Transverse colon (tissue), 4 donors: Measurements from ENCODE around the gene MAN1C1. TPM values are rescaled to one million over a fixed set of nuclear protein-coding genes. Genes with fewer than 3 reads are reported as not detected.

ENCODE experiments used
- DNase-seq: peaks from one replicate; pipeline ENCODE4 v3.0.0-alpha.2; 2019
- H3K27ac ChIP-seq, 4 donors: fragments of 200-600 bp; sonication (generic); 2 replicates each; pipeline ENCODE4 v1.5.1; 2016 to 2018; ENCODE audit warnings: inconsistent platforms in 4 of 4
- H3K27me3 ChIP-seq: fragments of 200-600 bp; sonication (generic); 2 replicates; pipeline ENCODE4 v1.5.1; 2017; ENCODE audit warnings: inconsistent platforms
- H3K36me3 ChIP-seq, 4 donors: fragments of 200-600 bp; sonication (generic); 2 replicates each; pipeline ENCODE4 v1.5.1; 2017 to 2019; ENCODE audit warnings: inconsistent platforms in 4 of 4
- H3K4me1 ChIP-seq, 4 donors: fragments of 200-600 bp; sonication (generic); 2 replicates each; pipeline ENCODE4 v1.5.1; 2017 to 2020; ENCODE audit warnings: inconsistent platforms in 4 of 4
- H3K4me3 ChIP-seq, 4 donors: fragments of 200-600 bp; sonication (generic); 1 replicate in 1 of 4; 2 replicates in 3 of 4; pipeline versions ENCODE4 v1.5.1 to v1.6.1; 2017 to 2019; ENCODE audit warnings: inconsistent platforms in 4 of 4
- H3K9me3 ChIP-seq, 2 donors: fragments of 200-600 bp; sonication (generic); 2 replicates each; pipeline ENCODE4 v1.5.1; 2017 to 2019; ENCODE audit warnings: inconsistent platforms in 2 of 2
- EP300 ChIP-seq: sonication (generic); formaldehyde crosslinking; IDR thresholded peaks from one replicate; pipeline ENCODE4 v1.6.1; 2017; ENCODE audit warnings: antibody characterized with exemption, low read depth
- POLR2A ChIP-seq: fragments of 450-650 bp; IDR thresholded peaks from one replicate; pipeline ENCODE4 v1.6.1; 2016; ENCODE audit warnings: antibody characterized with exemption, mild to moderate bottlenecking, moderate library complexity
- POLR2AphosphoS5 ChIP-seq, 3 donors: sonication (generic); formaldehyde crosslinking; IDR thresholded peaks; one replicate each; pipeline ENCODE4 v1.6.1; 2016; ENCODE audit warnings: antibody characterized with exemption in 3 of 3
- WGBS, 2 donors: methylation state at CpG; one replicate each; pipeline ENCODE4 v1.1.5; 2018; ENCODE audit warnings: low coverage in 1 of 2; 5-methylcytosine and 5-hydroxymethylcytosine counted together
- in situ Hi-C, 4 donors: fragments of 200-750 bp; cut with MboI; loops; one replicate each; pipeline versions ENCODE4 v1.15.0 to v1.15.1; 2017; ENCODE audit warnings: low sequenced_read_pairs in 3 of 4, low pct_ligation_motif_present in 1 of 4, low pct_unique_long_range_greater_than_20kb in 1 of 4
- intact Hi-C: fragments of 100-400 bp; cut with DNase I; formaldehyde crosslinking; loops from one replicate; pipeline ENCODE4 v1.15.1; 2023; ENCODE audit warnings: low total_unique reads
- total RNA-seq, 4 donors: library from RNA; depleted of rRNA; stranded (reverse); fragments of >200 nt; gene quantifications; one replicate each; pipeline ENCODE4 v1.1.0, GENCODE V29; 2016
- TF ChIP-seq, protein P1 (sequence below), 5 experiments: fragments of 200-600 bp in 3 of 5; fragments of 450-650 bp in 2 of 5; sonication (generic) in 3 of 5; IDR thresholded peaks; 1 replicate in 2 of 5; 2 replicates in 3 of 5; pipeline ENCODE4 v1.5.1; 2016 to 2017; ENCODE audit warnings: antibody characterized with exemption in 5 of 5, inconsistent platforms in 3 of 5, mild to moderate bottlenecking in 2 of 5, moderate library complexity in 1 of 5

MAN1C1 gene
- total RNA-seq, 4 donors from 2014 or later = 2.4 to 6.8 (median 4.3) TPM

DNA sequence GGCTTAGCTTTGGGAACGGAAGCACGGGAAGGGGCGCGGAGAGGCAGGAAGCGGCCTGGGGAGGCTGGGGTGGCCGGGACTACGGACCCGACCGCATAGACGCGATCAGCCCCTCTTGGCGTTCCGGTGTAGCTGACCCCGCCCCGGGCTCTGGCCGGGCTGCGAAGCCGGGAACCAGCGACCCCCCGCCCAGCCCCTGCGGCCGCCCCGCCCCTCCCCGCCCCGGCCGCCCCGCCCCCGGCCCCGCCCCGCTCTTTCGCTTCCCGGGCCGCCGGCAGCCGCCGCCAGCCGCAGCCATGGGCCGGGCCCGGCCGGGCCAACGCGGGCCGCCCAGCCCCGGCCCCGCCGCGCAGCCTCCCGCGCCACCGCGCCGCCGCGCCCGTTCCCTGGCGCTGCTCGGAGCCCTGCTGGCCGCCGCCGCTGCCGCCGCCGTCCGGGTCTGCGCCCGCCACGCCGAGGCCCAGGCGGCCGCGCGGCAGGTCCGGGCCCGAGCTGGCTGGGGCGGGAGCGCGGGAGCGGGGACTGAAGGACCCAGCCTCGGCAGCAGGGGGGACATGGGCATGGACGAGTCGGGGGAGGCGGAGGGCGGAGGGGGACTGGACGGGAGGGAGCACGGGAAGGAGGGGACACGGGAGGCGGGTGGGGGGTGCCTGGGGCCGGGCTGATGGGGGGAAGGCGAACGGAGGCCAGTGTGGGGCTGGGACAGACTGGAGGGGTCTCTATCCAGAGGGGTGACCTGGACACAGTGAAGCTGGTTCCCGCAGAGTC lies 183.5 kb downstream of the MAN1C1 start, which contains the start of gene SELENON:
SELENON (plus strand) TSS at position 259 of the 768 bp plus-strand sequence; CDS start at position 297, 38 bp downstream.
- H3K4me3 ChIP-seq = peak within 1 kb of the TSS; percentile 50 to 70 (median 57)
- peak in 1 of 3 donors; percentile 13 for TF ChIP-seq POLR2AphosphoS5 (IDR thresholded peaks at IDR 0.05)
- TF ChIP-seq EP300 = no peak
- H3K27me3 ChIP-seq = no peaks in the 10 kb centered on the region
- DNase-seq = peak; percentile 59
- in situ Hi-C loops (loop anchor here (5.0 to 25.0 kb wide), 3 partner anchors 185 to 188 kb away; partner anchors contain the start of gene MAN1C1 (in 3 of the 4)), intact Hi-C loops (loop anchor here (5.0 kb wide), 2 partner anchors 188 to 197 kb away; partner anchors contain the start of gene PAFAH2)
- H3K4me1 ChIP-seq = peaks cover 17 to 37% (median 20%) of the 10 kb centered on the region in 4 donors
- no peaks in the 10 kb centered on the region for H3K9me3 ChIP-seq
- WGBS, 2 donors = 0 to 1% methylated on average over 2 to 28 of the region's 91 CpGs
- peak within 1 kb of the TSS; percentile 79 to 86 (median 82) for H3K27ac ChIP-seq
- no peaks in the 10 kb centered on the region for H3K36me3 ChIP-seq

DNA sequence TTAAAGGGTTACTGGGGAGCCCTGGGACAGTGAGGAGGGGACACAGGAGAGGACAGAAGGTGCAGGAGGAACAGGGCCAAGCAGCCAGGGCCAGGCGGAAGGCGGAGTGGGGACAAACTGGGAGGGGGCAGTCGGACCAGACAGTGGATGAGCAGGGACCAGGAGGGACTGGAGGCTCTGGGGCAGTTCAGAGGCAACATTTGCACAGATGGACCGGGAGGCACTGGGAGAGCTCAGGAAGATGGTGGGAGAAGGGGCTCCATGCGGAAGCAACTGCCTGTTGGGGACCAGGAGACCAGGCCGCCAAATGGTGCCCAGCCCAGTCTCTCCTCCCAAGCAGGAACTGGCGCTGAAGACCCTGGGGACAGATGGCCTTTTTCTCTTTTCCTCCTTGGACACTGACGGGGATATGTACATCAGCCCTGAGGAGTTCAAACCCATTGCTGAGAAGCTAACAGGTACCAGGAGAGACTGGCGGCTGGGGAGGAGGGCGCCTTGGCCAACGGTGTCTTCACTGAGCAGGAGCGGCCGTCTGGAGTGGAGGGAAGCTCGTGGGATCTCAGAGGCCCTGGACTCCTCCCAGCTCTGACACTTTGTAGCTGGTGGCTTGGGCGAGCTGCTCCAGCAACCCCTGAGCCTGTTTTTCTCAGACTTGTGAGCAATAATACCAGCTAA lies 184.2 kb downstream of the MAN1C1 start:
- in situ Hi-C loops (no loop called here), intact Hi-C loops (loop anchor here (5.0 kb wide), 1 partner anchor 196 kb away; the partner anchor contains the start of gene PAFAH2)
- peaks cover 17 to 39% (median 20%) of the 10 kb centered on the region in 4 donors for H3K4me1 ChIP-seq
- no peak for DNase-seq
- peak overlapping the region; percentile 65 to 77 (median 68) for H3K27ac ChIP-seq
- H3K27me3 ChIP-seq = no peaks in the 10 kb centered on the region
- H3K4me3 ChIP-seq = peak overlapping the region; percentile 50 to 70 (median 57)
- H3K36me3 ChIP-seq = no peaks in the 10 kb centered on the region
- no peak for TF ChIP-seq POLR2A
- TF ChIP-seq EP300 = no peak
- TF ChIP-seq, protein P1, sequence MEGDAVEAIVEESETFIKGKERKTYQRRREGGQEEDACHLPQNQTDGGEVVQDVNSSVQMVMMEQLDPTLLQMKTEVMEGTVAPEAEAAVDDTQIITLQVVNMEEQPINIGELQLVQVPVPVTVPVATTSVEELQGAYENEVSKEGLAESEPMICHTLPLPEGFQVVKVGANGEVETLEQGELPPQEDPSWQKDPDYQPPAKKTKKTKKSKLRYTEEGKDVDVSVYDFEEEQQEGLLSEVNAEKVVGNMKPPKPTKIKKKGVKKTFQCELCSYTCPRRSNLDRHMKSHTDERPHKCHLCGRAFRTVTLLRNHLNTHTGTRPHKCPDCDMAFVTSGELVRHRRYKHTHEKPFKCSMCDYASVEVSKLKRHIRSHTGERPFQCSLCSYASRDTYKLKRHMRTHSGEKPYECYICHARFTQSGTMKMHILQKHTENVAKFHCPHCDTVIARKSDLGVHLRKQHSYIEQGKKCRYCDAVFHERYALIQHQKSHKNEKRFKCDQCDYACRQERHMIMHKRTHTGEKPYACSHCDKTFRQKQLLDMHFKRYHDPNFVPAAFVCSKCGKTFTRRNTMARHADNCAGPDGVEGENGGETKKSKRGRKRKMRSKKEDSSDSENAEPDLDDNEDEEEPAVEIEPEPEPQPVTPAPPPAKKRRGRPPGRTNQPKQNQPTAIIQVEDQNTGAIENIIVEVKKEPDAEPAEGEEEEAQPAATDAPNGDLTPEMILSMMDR (IDR thresholded peaks at IDR 0.05) = no peak
- no peak for TF ChIP-seq POLR2AphosphoS5 (IDR thresholded peaks at IDR 0.05)
- 28 to 65% methylated on average over 3 to 15 of the region's 15 CpGs for WGBS, 2 donors
- no peaks in the 10 kb centered on the region for H3K9me3 ChIP-seq

DNA sequence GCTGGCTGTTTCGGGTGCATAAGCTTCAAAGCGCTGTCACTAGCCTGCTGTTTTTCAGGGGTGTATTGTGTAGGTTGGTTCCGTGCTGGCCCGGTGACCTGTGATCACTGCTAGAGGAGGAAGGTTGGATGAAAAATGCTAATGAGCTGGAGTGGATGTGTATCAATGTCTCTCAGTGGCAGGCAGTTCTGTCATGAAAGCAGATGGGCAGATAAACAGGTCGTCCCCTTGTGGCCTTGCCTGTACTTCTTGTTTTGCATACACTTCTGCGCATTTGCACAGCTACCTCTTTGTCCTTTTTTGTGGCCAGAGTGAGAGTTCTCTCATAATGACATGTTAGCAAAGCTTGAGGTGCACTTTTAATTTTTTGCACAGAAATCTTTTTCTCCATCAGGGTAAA lies 186.3 kb downstream of the MAN1C1 start:
- 53 to 56% methylated on average over 2 to 6 of the region's 6 CpGs for WGBS, 2 donors
- TF ChIP-seq POLR2AphosphoS5 (IDR thresholded peaks at IDR 0.05) (no peak), EP300 (no peak), POLR2A (no peak)
- TF ChIP-seq, protein P1 (IDR thresholded peaks at IDR 0.05) = no peak
- in situ Hi-C loops (no loop called here), intact Hi-C loops (loop anchor here (5.0 kb wide), 1 partner anchor 194 kb away; the partner anchor contains the start of gene PAFAH2)
- no peak for DNase-seq
- Histone ChIP-seq H3K4me1 (peaks cover 15 to 44% (median 19%) of the 10 kb centered on the region in 4 donors), H3K9me3 (no peaks in the 10 kb centered on the region), H3K4me3 (no peak overlapping the region), H3K27ac (no peak overlapping the region), H3K36me3 (no peaks in the 10 kb centered on the region), H3K27me3 (no peaks in the 10 kb centered on the region)

DNA sequence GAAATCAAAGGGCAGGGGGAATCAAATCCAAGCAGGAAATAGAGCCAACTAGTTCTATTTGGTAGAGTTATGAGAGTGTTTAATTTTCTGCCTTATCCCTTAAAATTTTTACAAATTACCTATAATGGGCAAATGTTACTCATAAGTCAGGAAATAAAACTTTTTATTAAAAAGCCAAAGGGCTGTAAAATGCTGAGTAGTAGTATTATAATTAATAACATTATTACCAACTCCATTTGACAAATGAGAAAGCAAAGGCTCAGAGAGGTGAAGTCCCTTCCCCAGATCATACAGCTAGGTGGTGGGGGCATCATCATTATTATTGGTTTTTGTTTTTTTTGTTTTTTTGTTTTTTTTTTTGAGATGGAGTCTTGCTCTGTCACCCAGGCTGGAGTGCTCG lies 186.8 kb downstream of the MAN1C1 start:
- H3K9me3 ChIP-seq = no peaks in the 10 kb centered on the region
- intact Hi-C loops = loop anchor here (5.0 kb wide), 1 partner anchor 194 kb away; the partner anchor contains the start of gene PAFAH2
- WGBS, 2 donors = 83 to 100% methylated on average over 1 of the region's 1 CpG
- H3K27ac ChIP-seq = no peak overlapping the region
- no peak overlapping the region for H3K4me3 ChIP-seq
- TF ChIP-seq POLR2A = no peak
- TF ChIP-seq POLR2AphosphoS5 (IDR thresholded peaks at IDR 0.05) = no peak
- no peak for TF ChIP-seq EP300
- TF ChIP-seq, protein P1 (IDR thresholded peaks at IDR 0.05) = no peak
- in situ Hi-C loops = no loop called here
- DNase-seq = no peak
- no peaks in the 10 kb centered on the region for H3K36me3 ChIP-seq
- H3K27me3 ChIP-seq = no peaks in the 10 kb centered on the region
- peaks cover 15 to 44% (median 19%) of the 10 kb centered on the region in 4 donors for H3K4me1 ChIP-seq
